Fibroblast of peridontal ligament (primary cell): ENCODE results near the gene OTOP2.
"Not testable (repeated sequence)": the region's sequence is repeated elsewhere in the genome, so short reads cannot be mapped to it uniquely, and the experiment has no call there.

Source experiments
- DNase-seq: peaks from one replicate; pipeline ENCODE4 v3.0.0-alpha.2; 2010; ENCODE audit errors: extremely low read depth

Gene OTOP2

DNA sequence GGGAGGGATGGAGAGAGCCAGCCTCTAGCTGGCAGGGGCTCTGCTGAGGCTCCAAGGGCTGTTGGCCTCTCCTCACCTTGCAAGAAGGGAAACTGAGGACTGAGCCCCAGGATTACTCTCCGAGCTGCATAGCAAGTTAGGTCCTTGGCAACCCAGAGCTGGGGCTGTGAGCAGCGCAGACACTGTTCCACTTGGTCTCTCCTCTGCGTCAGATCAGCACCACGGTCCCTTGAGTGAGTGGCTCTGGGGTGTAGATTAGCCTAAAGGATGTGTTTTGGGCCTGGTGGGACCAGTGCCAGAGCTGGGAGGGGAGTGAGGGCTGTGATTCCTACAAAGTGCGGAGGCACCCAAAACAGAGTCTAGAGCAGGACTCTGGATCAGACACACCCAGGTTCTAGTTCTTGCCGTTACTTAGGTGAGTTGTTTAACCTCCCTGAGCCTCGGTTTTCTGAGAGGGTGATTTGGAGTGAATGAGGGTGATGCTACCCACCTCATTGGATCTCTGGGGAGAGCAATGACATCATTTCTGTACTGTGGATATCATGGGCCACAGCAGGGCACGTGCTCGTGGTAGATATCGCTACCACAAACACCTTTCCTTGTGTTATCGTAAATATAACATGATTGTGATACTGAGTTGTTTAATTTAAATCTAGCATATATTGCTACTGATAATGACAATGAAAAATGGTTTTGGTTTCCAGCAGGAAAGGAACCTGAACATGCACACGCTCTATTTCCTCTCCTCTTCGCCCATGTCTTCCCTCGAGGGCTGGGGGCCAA is 22.5 kb upstream of the OTOP2 start:
- DNase-seq: no peak

GRCh38 chr17:74903034-74903433 is 21.0 kb upstream of the OTOP2 start:
- DNase-seq: no peak

- DNase-seq: no peak
Observed at GRCh38 chr17:74903671-74904070, 20.4 kb upstream of the OTOP2 start.

GRCh38 chr17:74904687-74905409 is 19.2 kb upstream of the OTOP2 start:
- no peak for DNase-seq

GRCh38 chr17:74906214-74906793 is 17.8 kb upstream of the OTOP2 start:
- not testable (repeated sequence) for DNase-seq

DNA sequence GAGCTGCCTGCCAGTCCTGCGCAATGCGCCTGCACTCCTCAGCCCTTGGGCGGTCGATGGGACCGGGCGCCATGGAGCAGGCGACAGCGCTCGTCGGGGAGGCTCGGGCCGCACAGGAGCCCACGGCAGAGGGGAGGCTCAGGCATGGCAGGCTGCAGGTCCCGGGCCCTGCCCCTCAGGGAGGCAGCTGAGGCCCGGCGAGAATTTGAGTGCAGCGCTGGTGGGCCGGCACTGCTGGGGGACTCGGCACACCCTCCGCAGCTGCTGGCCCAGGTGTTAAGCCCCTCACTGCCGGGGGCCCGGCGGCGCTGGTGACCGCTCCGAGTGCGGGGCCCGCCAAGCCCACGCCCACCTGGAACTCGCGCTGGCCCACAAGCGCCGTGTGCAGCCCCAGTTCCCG is 17.1 kb upstream of the OTOP2 start:
- no peak for DNase-seq

DNA sequence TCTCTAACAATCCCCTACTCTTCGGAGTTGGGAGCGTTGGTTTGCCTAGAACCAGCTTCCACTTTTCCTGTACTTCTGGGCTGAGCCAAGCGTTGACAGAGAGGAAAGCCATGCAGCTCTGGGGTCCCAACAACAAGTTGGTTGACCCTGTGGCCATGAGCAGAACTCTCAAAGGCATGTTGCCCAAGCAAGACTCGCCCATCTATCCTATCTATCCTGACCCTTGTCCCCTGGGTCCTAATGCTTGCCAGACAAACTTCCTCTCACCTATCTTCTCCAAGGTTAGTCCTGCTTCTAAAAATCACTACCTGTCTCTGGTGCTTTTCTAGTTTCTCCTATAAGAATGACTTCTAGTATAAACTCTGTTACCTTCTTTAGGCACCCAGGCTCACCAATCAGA is 15.0 kb upstream of the OTOP2 start:
- not testable (repeated sequence) for DNase-seq

DNA sequence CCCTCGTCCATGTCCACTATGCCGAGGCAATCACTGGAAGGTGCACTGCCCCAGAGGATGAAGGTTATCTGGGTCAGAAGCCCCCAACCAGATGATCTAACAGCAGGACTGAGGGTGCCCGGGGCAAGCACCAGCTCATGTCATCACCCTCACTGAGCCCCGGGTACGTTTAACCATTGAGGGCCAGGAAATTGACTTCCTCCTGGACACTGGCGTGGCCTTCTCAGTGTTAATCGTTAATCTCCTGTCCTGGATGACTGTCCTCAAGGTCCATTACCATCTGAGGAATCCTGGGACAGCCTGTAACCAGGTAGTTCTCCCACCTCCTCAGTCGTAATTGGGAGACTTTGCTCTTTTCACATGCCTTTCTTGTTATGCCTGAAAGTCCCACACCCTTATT is 12.7 kb upstream of the OTOP2 start:
- not testable (repeated sequence) for DNase-seq

GRCh38 chr17:74916136-74916850 is 7.8 kb upstream of the OTOP2 start:
- DNase-seq: no peak

- DNase-seq: no peak
Observed at GRCh38 chr17:74916851-74917199, 7.2 kb upstream of the OTOP2 start.

GRCh38 chr17:74917430-74917829 is 6.6 kb upstream of the OTOP2 start:
- DNase-seq: no peak

DNA sequence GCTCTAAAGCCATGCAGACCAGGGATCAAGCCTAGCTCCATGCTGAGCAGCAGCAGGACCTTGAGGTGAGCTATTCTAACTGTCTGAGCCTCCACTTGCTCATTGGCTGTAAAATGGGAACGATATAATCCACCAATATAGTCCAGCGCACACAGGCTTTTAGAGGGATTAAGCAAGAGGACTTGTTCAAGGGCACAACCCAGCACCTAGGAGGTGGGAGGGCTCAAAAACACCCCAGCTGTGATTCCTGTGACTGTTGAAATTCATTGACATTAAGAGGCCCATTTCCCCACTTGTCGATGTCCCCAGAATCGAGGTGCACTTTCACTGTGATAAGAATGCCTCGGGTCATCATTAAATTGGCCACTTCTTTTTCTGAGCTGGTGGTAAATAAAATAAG is 5.2 kb upstream of the OTOP2 start:
- DNase-seq: no peak

GRCh38 chr17:74919440-74920305 is 4.4 kb upstream of the OTOP2 start:
- DNase-seq: no peak

GRCh38 chr17:74920306-74920620 is 3.8 kb upstream of the OTOP2 start:
- DNase-seq: no peak

DNA sequence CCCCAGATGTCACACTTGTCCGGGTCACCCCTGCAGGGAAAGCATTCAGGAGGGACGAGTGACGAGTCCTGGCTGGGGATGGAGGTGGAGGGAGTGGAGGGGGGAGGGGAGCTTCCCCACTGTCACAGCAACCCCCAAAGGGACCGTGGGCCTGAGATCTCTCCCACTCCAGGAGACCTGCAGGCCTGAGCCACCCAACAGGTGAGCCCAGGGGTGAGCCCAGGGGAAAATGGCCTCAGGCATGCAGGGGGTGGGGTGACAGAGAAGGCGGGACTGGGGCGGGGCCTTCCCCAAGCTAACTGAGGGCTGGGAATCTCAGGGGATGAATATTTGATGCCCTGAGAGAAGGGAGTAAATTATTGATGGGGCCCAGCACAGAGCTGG is 3.4 kb upstream of the OTOP2 start:
- DNase-seq: no peak

DNA sequence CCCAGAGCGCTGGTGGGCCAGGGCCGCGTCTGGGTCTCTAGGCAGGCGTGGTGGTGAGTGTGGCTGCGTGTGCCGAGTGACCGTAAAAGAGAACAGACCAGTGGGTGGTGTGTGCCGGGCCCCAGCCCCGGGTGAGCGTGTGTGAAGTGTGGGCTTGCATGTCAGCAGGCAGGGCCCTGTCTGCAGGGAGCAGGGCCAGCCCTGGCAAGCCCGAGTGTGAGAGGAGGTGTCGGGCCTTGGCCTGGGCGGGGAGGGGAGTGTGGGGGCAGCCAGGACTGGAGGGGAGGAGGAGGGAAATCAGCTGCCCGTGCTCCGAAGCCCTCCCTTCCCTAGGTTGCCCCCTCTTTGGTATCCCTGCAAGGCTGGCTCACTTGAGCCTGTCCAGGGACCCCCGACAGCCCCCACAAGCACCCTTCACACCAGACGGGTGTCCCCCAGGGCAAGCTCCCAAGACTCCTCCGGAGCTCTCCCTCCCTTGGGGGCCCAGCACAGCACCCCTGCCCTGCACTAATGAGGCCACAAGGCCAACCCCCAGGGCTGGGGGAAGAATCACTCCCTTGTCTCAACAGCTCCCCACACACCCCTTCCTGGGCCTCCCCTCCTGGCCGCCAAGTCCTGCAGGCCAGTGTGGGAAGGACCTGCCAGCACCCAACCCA is 2.9 kb upstream of the OTOP2 start:
- DNase-seq: no peak

GRCh38 chr17:74921769-74922168 is 2.3 kb upstream of the OTOP2 start:
- no peak for DNase-seq

GRCh38 chr17:74922172-74922571 is 1.9 kb upstream of the OTOP2 start:
- no peak for DNase-seq

GRCh38 chr17:74922694-74923537 is 1.2 kb upstream of the OTOP2 start, which contains the start of gene USH1G:
TSS of gene USH1G (minus strand) at chr17:74923255. CDS start at chr17:74923073, 182 bp downstream.
- no peak for DNase-seq
